IMR-90 (cell line): ENCODE data around the gene RALGPS1. TPM values are rescaled to one million over a fixed set of nuclear protein-coding genes. Genes with fewer than 3 reads are reported as not detected.

Experiments
- ATAC-seq: fragments of 200-7000 bp; cut with Tn5 transposase; 2 replicates; pipeline ENCODE4 v1.9.1; 2020; ENCODE audit warnings: low read depth, mild to moderate bottlenecking, moderate library complexity
- BruUV-seq: library from RNA; stranded (reverse); fragments of 400-500 nt; replicated peaks from 2 replicates; lab custom pipeline; 2021; lab: Mats Ljungman, UMichigan
- CTCF ChIA-PET: fragments of 300-600 bp; formaldehyde crosslinking; extraction: SDS; loops from one replicate; lab custom pipeline; 2021; ENCODE audit warnings: antibody characterized with exemption; lab: Yijun Ruan, JAX
- POLR2A ChIA-PET: fragments of 300-600 bp; sonication (Branson Sonifier 250); formaldehyde crosslinking; loops from one replicate; lab custom pipeline; 2022; ENCODE audit warnings: antibody characterized with exemption; ENCODE audit not compliant: unreplicated experiment; lab: Charles Lee
- DNase-seq: peaks from one replicate; pipeline ENCODE4 v3.0.0; 2013
- H2AFZ ChIP-seq: replicated peaks from 2 replicates; pipeline ENCODE3; 2013; ENCODE audit warnings: low read length, mild to moderate bottlenecking; ENCODE audit not compliant: poor library complexity
- H2AK5ac ChIP-seq: 2 replicates; pipeline ENCODE4 v1.6.1; 2013; ENCODE audit warnings: low read depth, low read length, inconsistent platforms
- H2AK9ac ChIP-seq: replicated peaks from 2 replicates; pipeline ENCODE3; 2013; ENCODE audit warnings: mild to moderate bottlenecking, low read depth, low read length, moderate library complexity; ENCODE audit not compliant: poor library complexity
- H2BK120ac ChIP-seq: 2 replicates; pipeline ENCODE4 v1.6.1; 2013; ENCODE audit warnings: low read depth, low read length, inconsistent platforms
- H2BK15ac ChIP-seq: 3 replicates; pipeline ENCODE4 v1.6.1; 2013; ENCODE audit warnings: low read depth, low read length, inconsistent platforms
- H2BK20ac ChIP-seq: 2 replicates; pipeline ENCODE4 v1.6.1; 2013; ENCODE audit warnings: low read depth, mild to moderate bottlenecking, inconsistent platforms, low read length, moderate library complexity
- H2BK5ac ChIP-seq: 2 replicates; pipeline ENCODE4 v1.6.1; 2013; ENCODE audit warnings: mild to moderate bottlenecking, low read depth, low read length, inconsistent platforms; ENCODE audit not compliant: poor library complexity, severe bottlenecking
- H3K14ac ChIP-seq: replicated peaks from 2 replicates; pipeline ENCODE4 v1.6.1; 2013; ENCODE audit warnings: low read depth, low read length, inconsistent platforms
- H3K18ac ChIP-seq: 2 replicates; pipeline ENCODE4 v1.6.1; 2013; ENCODE audit warnings: low read depth, low read length, control low read depth
- H3K23ac ChIP-seq: 2 replicates; pipeline ENCODE4 v1.6.1; 2013; ENCODE audit warnings: low read depth, low read length, inconsistent platforms
- H3K27ac ChIP-seq: 2 replicates; pipeline ENCODE4 v1.5.1; 2013; ENCODE audit warnings: mild to moderate bottlenecking, control low read depth, low read length; ENCODE audit not compliant: insufficient read depth
- H3K27me3 ChIP-seq: 2 replicates; pipeline ENCODE4 v1.6.1; 2013; ENCODE audit warnings: low read length; ENCODE audit not compliant: control insufficient read depth, insufficient read depth
- H3K36me3 ChIP-seq: 2 replicates; pipeline ENCODE4 v1.6.1; 2013; ENCODE audit warnings: low read length, mixed read lengths; ENCODE audit not compliant: control insufficient read depth, insufficient read depth
- H3K4ac ChIP-seq: 2 replicates; pipeline ENCODE4 v1.6.1; 2013; ENCODE audit warnings: low read depth, low read length, inconsistent platforms
- H3K4me1 ChIP-seq: 2 replicates; pipeline ENCODE4 v1.6.1; 2013; ENCODE audit warnings: low read length, mixed read lengths; ENCODE audit not compliant: control insufficient read depth, insufficient read depth
- H3K4me2 ChIP-seq: 2 replicates; pipeline ENCODE4 v1.6.1; 2013; ENCODE audit warnings: low read depth, mild to moderate bottlenecking, control low read depth, low read length, moderate library complexity
- H3K4me3 ChIP-seq: 2 replicates; pipeline ENCODE4 v1.5.1; 2013; ENCODE audit warnings: low read depth, mild to moderate bottlenecking, control low read depth, low read length, moderate library complexity; ENCODE audit not compliant: insufficient read depth
- H3K56ac ChIP-seq: 2 replicates; pipeline ENCODE4 v1.6.1; 2013; ENCODE audit warnings: low read length, inconsistent platforms; ENCODE audit not compliant: insufficient read depth; ENCODE audit errors: extremely low read depth
- H3K79me1 ChIP-seq, 2 experiments: 2 replicates each; pipeline ENCODE4 v1.6.1; 2013; ENCODE audit warnings: low read length in 2 of 2, inconsistent platforms in 1 of 2, low read depth in 1 of 2
- H3K9ac ChIP-seq: 2 replicates; pipeline ENCODE4 v1.6.1; 2013; ENCODE audit warnings: low read depth, low read length, control low read depth
- H3K9me1 ChIP-seq: 2 replicates; pipeline ENCODE4 v1.6.1; 2013; ENCODE audit warnings: low read length, inconsistent platforms; ENCODE audit not compliant: insufficient read depth
- H3K9me3 ChIP-seq: 2 replicates; pipeline ENCODE4 v1.6.1; 2013; ENCODE audit warnings: low read length; ENCODE audit not compliant: control insufficient read depth, insufficient read depth
- H4K20me1 ChIP-seq: 2 replicates; pipeline ENCODE4 v1.6.1; 2013; ENCODE audit warnings: low read length, inconsistent platforms; ENCODE audit not compliant: insufficient read depth
- H4K5ac ChIP-seq: 2 replicates; pipeline ENCODE4 v1.6.1; 2013; ENCODE audit warnings: mild to moderate bottlenecking, low read depth, low read length, control low read depth
- H4K8ac ChIP-seq, 2 experiments: 2 replicates each; pipeline ENCODE4 v1.6.1; 2013; ENCODE audit warnings: low read depth in 2 of 2, low read length in 2 of 2, control low read depth in 1 of 2, inconsistent platforms in 1 of 2
- H4K91ac ChIP-seq: 2 replicates; pipeline ENCODE4 v1.6.1; 2013; ENCODE audit warnings: low read depth, low read length, inconsistent platforms; ENCODE audit not compliant: insufficient read depth
- CEBPB ChIP-seq: IDR thresholded peaks from 2 replicates; pipeline ENCODE4 v1.6.1; 2012; ENCODE audit warnings: low read depth, low read length, improper control_type of control experiment
- dilution Hi-C: fragments of 300-500 bp; cut with HindIII; formaldehyde crosslinking; loops from one replicate; pipeline ENCODE4 v1.14.3; 2018; ENCODE audit warnings: low sequenced_read_pairs; ENCODE audit not compliant: unreplicated experiment
- in situ Hi-C: fragments of 300-500 bp; cut with MboI; formaldehyde crosslinking; loops from 3 replicates; pipeline ENCODE4 v1.14.3; 2019; ENCODE audit warnings: low sequenced_read_pairs, inconsistent platforms, mixed read lengths
- intact Hi-C: fragments of 100-400 bp; cut with micrococcal nuclease; formaldehyde crosslinking; loops from 2 replicates; pipeline ENCODE4 v1.10.0; 2022
- polyA plus RNA-seq, 3 experiments: library from polyadenylated mRNA; depleted of rRNA; stranded (reverse); fragments of >200 nt; gene quantifications; 2 replicates each; pipeline ENCODE4 v1.2.3, GENCODE V29; 2012; ENCODE audit warnings: low replicate concordance in 1 of 3
- total RNA-seq: library from RNA; depleted of rRNA; stranded (reverse); fragments of >200 nt; gene quantifications from 2 replicates; pipeline ENCODE4 v1.2.3, GENCODE V29; 2012
- TF ChIP-seq, protein P1 (sequence below): fragments of 150-350 bp; IDR thresholded peaks from 2 replicates; pipeline ENCODE4 v1.6.1; 2016; ENCODE audit warnings: low read depth, mild to moderate bottlenecking, low read length, moderate library complexity, borderline replicate concordance

RALGPS1 gene
- total and polyA plus RNA-seq, 2 of the 4 experiments (the other 2 are of a cell fraction), result 0.90 to 2.8 TPM

DNA sequence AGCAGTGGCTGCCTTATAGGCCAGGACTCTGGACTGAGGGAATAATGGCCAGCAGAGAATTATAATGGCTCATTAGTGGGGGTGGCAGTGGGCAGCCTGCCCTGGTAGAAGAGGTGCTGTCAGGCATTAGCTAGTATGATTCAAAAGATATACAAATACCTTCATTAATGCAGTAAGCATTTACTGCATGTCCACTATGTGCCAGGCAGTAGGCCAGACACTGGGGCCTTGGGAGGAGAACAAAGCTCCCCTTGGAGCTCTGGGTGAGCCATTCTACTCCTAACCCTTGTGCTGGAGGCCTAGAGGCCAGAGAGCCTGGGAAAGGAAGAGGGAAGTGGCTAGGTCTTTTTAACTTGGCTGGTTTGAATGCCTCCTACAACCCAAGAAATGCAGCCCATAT, 348.0 kb downstream of the RALGPS1 start:
- Histone ChIP-seq H3K14ac (no peak overlapping the region), H4K20me1 (no peaks in the 10 kb centered on the region), H3K79me1 (no peaks in the 10 kb centered on the region), H2BK5ac (no peak overlapping the region), H4K91ac (no peak overlapping the region), H2BK120ac (no peak overlapping the region), H3K36me3 (no peaks in the 10 kb centered on the region), H2AK5ac (no peak overlapping the region), H3K18ac (no peak overlapping the region), H4K8ac (no peak overlapping the region), H3K4ac (no peak overlapping the region), H2BK20ac (no peak overlapping the region), H3K27ac (no peak overlapping the region), H3K4me2 (no peak overlapping the region), H4K5ac (no peak overlapping the region), H3K9ac (no peak overlapping the region), H2AFZ (no peak overlapping the region), H3K56ac (no peak overlapping the region), H3K27me3 (no peaks in the 10 kb centered on the region), H3K9me3 (no peaks in the 10 kb centered on the region), H2AK9ac (no peak overlapping the region), H2BK15ac (no peak overlapping the region), H3K4me3 (no peak overlapping the region), H3K4me1 (0 out of 2 replicates have a peak, but pooled peaks cover 2% of the 10 kb centered on the region), H3K23ac (no peak overlapping the region), H3K9me1 (no peaks in the 10 kb centered on the region)
- intact Hi-C loops (no loop called here), in situ Hi-C loops (no loop called here), dilution Hi-C loops (no loop called here)
- TF ChIP-seq, protein P1, sequence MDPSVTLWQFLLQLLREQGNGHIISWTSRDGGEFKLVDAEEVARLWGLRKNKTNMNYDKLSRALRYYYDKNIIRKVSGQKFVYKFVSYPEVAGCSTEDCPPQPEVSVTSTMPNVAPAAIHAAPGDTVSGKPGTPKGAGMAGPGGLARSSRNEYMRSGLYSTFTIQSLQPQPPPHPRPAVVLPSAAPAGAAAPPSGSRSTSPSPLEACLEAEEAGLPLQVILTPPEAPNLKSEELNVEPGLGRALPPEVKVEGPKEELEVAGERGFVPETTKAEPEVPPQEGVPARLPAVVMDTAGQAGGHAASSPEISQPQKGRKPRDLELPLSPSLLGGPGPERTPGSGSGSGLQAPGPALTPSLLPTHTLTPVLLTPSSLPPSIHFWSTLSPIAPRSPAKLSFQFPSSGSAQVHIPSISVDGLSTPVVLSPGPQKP, result no peak
- no peak for TF ChIP-seq CEBPB
- ChIA-PET POLR2A (no interaction called here), CTCF (no interaction called here)
- ATAC-seq (no peak; the same call in 1 of the 2 replicates), DNase-seq (peak; percentile 4)
- BruUV-seq, result no TSS peak
